ENCODE results near the gene AMPH. TPM values are rescaled to one million over a fixed set of nuclear protein-coding genes. Genes with fewer than 3 reads are reported as not detected.
"Not testable (repeated sequence)": the region's sequence is repeated elsewhere in the genome, so short reads cannot be mapped to it uniquely, and the experiment has no call there.

Gene AMPH
- total RNA-seq, 1 donor from 2014 or later: not detected

DNA sequence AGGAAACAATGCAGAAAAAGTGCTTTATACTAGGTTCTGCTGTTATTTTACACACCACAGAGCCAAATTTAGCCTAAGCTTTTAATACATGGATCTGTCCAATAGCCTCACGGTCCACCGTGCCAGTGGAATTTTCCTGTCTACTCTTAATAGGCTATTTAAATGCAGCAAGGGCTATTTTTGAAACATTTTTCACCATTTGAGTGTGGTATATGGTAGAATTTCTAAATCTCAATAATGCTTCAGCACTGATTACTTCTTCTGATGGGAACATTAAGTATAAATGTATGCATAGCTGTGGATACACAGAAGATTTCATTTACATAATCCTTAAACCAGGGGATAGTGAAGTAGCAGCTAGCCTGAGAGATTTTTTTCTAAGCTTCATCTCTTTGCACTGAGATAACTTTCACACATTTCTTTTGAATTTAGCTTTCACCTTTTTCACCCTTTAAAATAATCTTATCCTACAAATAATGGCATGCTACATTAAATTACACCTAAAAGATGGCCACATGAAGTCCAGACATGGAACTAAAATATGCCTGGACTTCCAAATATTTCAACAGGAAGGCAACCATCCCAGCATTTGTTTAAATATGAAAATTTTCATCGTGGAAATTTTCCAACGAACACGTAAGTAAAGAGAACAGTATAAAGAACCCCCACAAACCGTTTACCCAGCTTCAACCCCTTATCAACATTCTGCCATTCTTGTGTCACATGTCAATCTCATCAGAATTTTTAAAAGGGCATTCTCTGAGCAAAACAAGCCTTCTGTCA is 45.4 kb downstream of the AMPH start:
- no peaks in the 10 kb centered on the region for H3K4me1 Mint-ChIP-seq
- intact Hi-C loops (cut with micrococcal nuclease): no loop called here
- no peak overlapping the region for H3K4me3 Mint-ChIP-seq

DNA sequence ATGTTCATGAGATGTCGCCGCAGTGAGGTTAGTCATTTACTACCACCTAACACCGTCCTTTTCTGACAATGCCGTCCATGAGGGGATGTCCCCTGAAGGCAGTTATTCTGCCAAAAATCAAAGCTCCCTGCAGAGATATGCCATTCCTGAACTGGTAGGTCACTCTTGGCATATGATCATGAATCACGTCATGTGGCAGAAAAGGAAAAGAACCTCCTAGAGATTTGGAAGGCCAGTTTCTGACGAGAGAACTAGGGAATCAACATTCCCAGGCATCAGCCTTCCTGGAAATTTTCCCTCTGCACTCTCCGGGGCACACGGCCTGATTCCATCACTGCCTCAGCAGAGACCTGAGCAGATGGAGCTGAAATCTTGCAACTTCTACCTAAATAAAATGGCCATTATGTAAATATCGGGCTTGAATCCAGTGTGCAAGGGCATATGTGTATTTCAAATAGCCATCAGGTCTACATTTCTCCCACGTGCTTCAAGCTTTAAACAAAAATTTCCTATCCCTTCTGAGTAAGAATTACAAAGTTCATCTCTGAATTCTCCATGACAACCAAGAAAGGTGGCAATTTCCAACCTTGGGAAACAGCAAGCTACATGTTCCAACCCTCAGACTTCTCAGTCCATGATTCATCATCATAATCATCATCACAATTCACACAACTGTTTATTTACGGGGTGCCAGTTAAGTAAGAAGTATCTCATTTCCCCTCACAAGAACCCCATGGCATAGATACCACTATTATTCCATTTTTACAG is 46.5 kb downstream of the AMPH start:
- H3K36me3 Mint-ChIP-seq (ENCODE audit: low read depth): no peaks in the 10 kb centered on the region
- H3K9me3 Mint-ChIP-seq: no peaks in the 10 kb centered on the region
- no peak overlapping the region for H3K27ac Mint-ChIP-seq
- no peaks in the 10 kb centered on the region for H3K4me1 Mint-ChIP-seq
- intact Hi-C loops (cut with micrococcal nuclease): no loop called here
- H3K4me3 Mint-ChIP-seq: no peak overlapping the region
- DNase-seq: no peak
- peaks cover 2% of the 10 kb centered on the region for H3K27me3 Mint-ChIP-seq

More for the DNA sequence above, 45.4 kb downstream of the AMPH start:
- Mint-ChIP-seq H3K9me3 (no peaks in the 10 kb centered on the region), H3K27ac (no peak overlapping the region), H3K36me3 (ENCODE audit: low read depth) (no peaks in the 10 kb centered on the region), H3K27me3 (peaks cover 2% of the 10 kb centered on the region)
- no peak for DNase-seq

DNA sequence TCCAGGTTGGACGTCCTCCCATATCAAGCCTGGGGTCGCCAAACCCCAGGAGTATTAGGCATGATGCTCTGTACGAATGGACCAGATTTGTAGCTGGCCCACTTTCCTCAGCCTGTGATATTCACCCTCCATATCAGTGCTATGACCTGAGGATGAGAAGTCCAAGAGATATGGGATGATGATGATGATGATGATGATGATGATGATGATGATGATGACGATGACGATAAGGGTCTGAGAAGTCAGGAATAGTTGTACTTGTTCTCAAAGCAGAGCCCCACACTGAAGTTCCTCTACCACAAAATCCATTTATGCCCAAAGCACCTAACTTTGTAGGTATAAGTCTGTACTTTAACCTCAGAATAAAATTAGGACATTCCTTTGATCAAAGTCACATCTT is 50.7 kb downstream of the AMPH start:
- Mint-ChIP-seq H3K27me3 (peaks cover 7% of the 10 kb centered on the region), H3K4me1 (no peaks in the 10 kb centered on the region), H3K27ac (no peak overlapping the region), H3K4me3 (no peak overlapping the region), H3K9me3 (peaks cover 9% of the 10 kb centered on the region), H3K36me3 (ENCODE audit: low read depth) (no peaks in the 10 kb centered on the region)
- intact Hi-C loops (cut with micrococcal nuclease): no loop called here
- DNase-seq: no peak

DNA sequence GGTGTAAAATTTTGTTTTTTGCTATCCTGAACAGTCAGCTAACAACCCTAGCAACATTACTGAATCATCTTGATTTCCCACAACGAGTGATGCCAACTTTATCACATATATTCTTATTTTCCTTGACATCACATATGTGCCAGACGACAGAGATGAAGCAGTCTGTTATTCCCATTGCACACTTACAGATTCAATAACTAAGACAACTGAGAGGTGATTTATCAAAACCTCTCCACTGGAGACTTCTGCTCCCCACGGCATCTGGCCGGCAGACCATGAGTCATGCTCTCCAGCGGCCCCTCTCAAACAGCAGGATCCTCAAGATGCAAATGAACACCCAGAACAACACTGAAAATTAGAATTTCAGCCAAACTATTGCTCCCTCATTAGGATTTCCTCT is 57.1 kb downstream of the AMPH start:
- H3K27me3 Mint-ChIP-seq: no peaks in the 10 kb centered on the region
- no peaks in the 10 kb centered on the region for H3K4me1 Mint-ChIP-seq
- DNase-seq: no peak
- intact Hi-C loops (cut with micrococcal nuclease): no loop called here
- peaks cover 10% of the 10 kb centered on the region for H3K9me3 Mint-ChIP-seq
- no peak overlapping the region for H3K27ac Mint-ChIP-seq
- H3K36me3 Mint-ChIP-seq (ENCODE audit: low read depth): no peaks in the 10 kb centered on the region
- no peak overlapping the region for H3K4me3 Mint-ChIP-seq

DNA sequence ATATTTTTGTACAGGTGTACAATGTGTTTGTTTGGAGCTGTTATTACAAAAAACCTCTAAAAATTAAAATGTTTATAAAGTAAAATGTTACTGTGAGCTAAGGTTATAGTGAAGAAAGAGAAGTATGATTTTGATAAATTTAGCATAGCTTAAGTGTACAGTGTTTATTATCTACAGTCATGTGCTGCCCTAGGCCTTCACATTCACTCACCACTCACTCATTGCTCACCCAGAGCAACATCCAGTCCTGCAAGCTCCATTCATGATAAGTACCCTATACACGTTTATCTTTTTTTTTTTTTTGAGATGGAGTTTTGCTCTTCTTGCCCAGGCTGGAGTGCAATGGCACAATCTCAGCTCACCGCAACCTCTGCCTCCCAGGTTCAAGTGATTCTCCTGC is 59.6 kb downstream of the AMPH start:
- H3K36me3 Mint-ChIP-seq (ENCODE audit: low read depth); H3K4me3 Mint-ChIP-seq; H3K9me3 Mint-ChIP-seq; DNase-seq; H3K4me1 Mint-ChIP-seq; H3K27ac Mint-ChIP-seq; H3K27me3 Mint-ChIP-seq; intact Hi-C loops (cut with micrococcal nuclease): not testable (repeated sequence)

DNA sequence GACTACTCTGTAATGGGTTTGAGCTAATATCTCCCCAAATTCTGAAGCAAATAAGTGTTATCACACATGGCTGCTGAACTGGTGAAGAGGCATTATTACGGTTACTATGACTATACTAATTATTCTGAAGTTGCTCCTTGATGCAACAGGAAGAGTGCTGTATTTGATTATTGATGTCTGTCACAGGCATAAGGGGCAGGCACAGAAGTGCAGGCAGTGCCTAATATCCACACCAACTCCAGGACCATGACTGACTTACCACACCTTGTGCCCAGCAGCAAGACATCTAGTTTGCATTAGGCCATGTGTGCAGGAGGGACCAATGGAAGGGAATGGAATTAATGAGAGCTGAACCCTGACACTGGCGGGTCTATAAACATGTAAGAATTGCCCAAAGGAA is 62.7 kb downstream of the AMPH start:
- intact Hi-C loops (cut with micrococcal nuclease): no loop called here
- no peaks in the 10 kb centered on the region for H3K36me3 Mint-ChIP-seq (ENCODE audit: low read depth)
- H3K9me3 Mint-ChIP-seq: no peaks in the 10 kb centered on the region
- H3K4me3 Mint-ChIP-seq: no peak overlapping the region
- H3K27me3 Mint-ChIP-seq: no peaks in the 10 kb centered on the region
- no peaks in the 10 kb centered on the region for H3K4me1 Mint-ChIP-seq
- no peak overlapping the region for H3K27ac Mint-ChIP-seq
- no peak for DNase-seq

DNA sequence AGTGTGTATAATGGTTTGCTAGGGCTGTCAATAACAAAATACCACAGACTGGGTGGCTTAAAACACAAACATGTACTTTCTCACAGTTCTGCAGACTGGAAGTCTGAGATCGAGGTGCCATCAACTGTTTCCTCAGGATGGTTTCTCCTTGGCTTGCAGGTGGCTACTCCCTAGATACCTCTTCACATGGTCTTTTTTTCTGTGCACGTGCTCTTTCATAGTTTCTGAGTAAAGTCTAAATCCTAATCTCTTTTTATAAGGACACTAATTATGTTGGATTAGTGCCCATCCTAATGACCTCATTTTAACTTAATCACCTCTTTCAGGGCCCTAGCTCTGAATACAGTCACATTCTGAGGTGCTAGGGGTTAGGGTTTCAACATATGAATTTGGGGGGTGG is 65.9 kb downstream of the AMPH start:
- H3K27ac Mint-ChIP-seq: no peak overlapping the region
- no peak for DNase-seq
- no peaks in the 10 kb centered on the region for H3K36me3 Mint-ChIP-seq (ENCODE audit: low read depth)
- no peak overlapping the region for H3K4me3 Mint-ChIP-seq
- H3K27me3 Mint-ChIP-seq: no peaks in the 10 kb centered on the region
- H3K9me3 Mint-ChIP-seq: no peaks in the 10 kb centered on the region
- intact Hi-C loops (cut with micrococcal nuclease): no loop called here
- no peaks in the 10 kb centered on the region for H3K4me1 Mint-ChIP-seq

DNA sequence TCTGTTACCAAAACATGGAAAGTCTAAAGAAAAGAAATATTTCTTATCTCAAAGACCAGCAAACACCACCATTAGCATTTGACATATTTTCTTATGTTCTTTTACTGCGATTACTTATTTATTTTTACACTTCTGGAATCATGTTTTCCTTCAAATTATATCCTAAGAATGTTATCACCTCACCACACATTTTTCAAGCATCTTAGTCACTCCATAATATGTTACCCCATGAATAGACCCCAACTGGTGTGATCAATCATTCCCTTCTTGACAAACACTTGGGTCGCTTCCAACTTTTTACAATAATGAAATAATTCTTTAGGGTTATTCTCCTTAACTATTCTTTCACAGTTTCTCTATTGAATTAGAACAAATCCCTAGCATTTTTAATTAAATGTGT is 67.4 kb downstream of the AMPH start:
- Mint-ChIP-seq H3K4me3 (no peak overlapping the region), H3K4me1 (no peaks in the 10 kb centered on the region), H3K27me3 (no peaks in the 10 kb centered on the region), H3K27ac (no peak overlapping the region), H3K9me3 (no peaks in the 10 kb centered on the region), H3K36me3 (ENCODE audit: low read depth) (no peaks in the 10 kb centered on the region)
- no peak for DNase-seq
- intact Hi-C loops (cut with micrococcal nuclease): no loop called here

DNA sequence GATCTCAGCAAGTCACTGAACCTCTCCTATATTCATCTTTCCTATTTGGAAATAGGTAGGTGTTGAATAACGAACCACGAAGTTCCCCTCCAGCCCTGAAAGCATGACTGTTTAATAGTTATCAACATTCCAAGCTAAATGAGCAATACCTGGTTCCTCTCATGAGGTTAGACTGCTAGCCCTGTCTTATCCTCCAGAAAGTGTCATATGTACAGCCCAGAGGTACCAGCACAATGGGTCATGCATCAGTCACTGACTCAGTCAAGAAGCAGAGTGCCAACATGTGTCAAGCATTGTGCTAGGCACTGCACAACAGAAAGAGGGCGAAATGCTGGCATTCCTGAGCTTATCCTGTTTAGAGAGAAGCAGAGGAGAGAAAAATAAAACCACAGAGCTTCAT is 70.0 kb downstream of the AMPH start:
- Mint-ChIP-seq H3K9me3 (no peaks in the 10 kb centered on the region), H3K36me3 (ENCODE audit: low read depth) (no peaks in the 10 kb centered on the region), H3K4me1 (no peaks in the 10 kb centered on the region), H3K4me3 (no peak overlapping the region), H3K27me3 (no peaks in the 10 kb centered on the region), H3K27ac (no peak overlapping the region)
- intact Hi-C loops (cut with micrococcal nuclease): no loop called here
- DNase-seq: no peak

DNA sequence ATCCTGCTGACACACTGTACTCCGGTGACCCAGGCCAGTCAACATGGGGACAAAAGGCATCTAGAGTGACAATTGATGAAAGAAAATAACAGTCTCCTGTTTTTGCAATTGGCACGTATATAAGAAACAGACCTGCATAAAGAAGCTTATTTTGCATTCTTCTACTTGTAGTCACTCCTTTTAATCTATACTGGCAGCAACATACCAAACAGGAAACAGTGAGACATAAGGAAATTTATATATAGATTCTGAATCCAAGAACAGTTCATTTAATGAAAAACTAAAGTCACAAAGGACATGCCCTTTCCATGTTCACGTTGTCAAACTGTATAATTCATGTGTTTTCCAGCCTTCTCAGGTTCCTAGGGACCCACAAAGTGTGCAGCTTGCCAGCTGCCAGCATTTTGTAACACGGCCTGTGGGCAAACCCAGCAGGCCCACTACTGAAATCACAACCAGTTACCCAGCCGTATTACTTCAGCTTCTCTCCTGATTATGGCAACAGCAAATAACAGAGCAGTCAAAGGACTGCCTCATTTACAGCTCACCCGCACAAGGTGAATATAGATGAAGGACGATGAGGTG is 72.3 kb downstream of the AMPH start:
- H3K27me3 Mint-ChIP-seq: no peaks in the 10 kb centered on the region
- H3K36me3 Mint-ChIP-seq (ENCODE audit: low read depth): no peaks in the 10 kb centered on the region
- H3K27ac Mint-ChIP-seq: no peak overlapping the region
- no peaks in the 10 kb centered on the region for H3K9me3 Mint-ChIP-seq
- intact Hi-C loops (cut with micrococcal nuclease): no loop called here
- no peak overlapping the region for H3K4me3 Mint-ChIP-seq
- DNase-seq: no peak
- no peaks in the 10 kb centered on the region for H3K4me1 Mint-ChIP-seq

DNA sequence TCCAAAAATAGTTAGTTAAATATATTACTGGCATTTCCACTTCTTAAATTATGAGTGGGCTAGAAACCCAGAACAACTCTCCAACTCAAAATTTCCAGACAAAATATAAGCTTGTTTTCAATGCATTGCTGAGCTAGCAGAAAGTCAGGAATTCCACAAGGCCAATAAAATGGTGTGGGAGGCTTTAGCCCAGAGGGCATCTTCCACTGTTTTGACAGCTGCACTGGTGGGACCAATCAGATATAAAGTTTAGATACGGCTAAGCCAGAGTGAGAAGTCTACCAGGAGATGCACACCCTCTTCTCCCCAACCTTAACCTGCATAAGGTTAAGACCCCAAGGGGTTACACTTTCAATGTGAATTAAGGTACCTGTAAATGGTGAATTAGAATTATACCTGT is 76.6 kb downstream of the AMPH start:
- Mint-ChIP-seq H3K27ac (no peak overlapping the region), H3K9me3 (no peaks in the 10 kb centered on the region), H3K36me3 (ENCODE audit: low read depth) (no peaks in the 10 kb centered on the region), H3K4me3 (no peak overlapping the region), H3K27me3 (no peaks in the 10 kb centered on the region), H3K4me1 (no peaks in the 10 kb centered on the region)
- DNase-seq: no peak
- intact Hi-C loops (cut with micrococcal nuclease): no loop called here

DNA sequence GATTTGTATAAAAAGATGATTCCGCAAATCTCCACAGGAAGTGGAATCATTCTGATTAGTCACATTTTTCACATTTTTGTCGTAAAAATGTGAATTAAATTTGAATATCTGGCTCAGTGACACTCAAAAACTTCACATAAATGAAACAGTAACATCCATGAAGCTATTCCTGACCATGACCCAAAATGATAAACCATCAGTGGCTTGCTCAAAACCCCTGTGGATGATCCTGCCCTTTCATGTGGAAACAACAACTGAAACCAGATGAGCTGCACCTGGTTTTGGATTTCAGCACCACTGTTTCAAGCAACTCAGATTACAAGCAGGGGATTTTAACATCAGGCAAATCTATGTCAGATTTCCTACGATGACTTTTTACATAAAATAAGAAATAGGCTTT is 80.3 kb downstream of the AMPH start:
- H3K4me1 Mint-ChIP-seq: no peaks in the 10 kb centered on the region
- no peaks in the 10 kb centered on the region for H3K27me3 Mint-ChIP-seq
- H3K27ac Mint-ChIP-seq: no peak overlapping the region
- DNase-seq: no peak
- H3K9me3 Mint-ChIP-seq: no peaks in the 10 kb centered on the region
- intact Hi-C loops (cut with micrococcal nuclease): no loop called here
- no peak overlapping the region for H3K4me3 Mint-ChIP-seq
- no peaks in the 10 kb centered on the region for H3K36me3 Mint-ChIP-seq (ENCODE audit: low read depth)

DNA sequence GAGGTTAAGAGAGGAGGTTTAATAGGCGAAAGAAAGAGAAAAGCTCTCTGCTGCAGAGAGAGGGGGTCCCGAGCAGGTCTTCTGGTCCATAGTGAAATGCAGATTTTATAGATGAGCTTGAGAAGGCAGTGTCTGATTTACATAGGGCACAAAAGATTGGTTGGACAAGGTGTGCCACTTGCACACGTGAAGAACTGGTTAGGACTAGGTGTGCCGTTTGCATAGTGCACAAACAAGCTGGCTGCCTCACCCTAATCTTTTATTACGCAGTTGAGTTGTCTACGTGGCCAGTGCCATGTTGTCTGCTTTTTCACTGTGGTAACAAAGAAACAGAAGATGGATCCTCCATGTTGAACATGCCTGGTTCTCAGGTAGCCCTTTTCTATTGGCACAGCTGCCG is 82.6 kb downstream of the AMPH start:
- no peaks in the 10 kb centered on the region for H3K27me3 Mint-ChIP-seq
- no peaks in the 10 kb centered on the region for H3K4me1 Mint-ChIP-seq
- H3K4me3 Mint-ChIP-seq: no peak overlapping the region
- no peak overlapping the region for H3K27ac Mint-ChIP-seq
- DNase-seq: no peak
- H3K9me3 Mint-ChIP-seq: no peaks in the 10 kb centered on the region
- intact Hi-C loops (cut with micrococcal nuclease): no loop called here
- no peaks in the 10 kb centered on the region for H3K36me3 Mint-ChIP-seq (ENCODE audit: low read depth)

DNA sequence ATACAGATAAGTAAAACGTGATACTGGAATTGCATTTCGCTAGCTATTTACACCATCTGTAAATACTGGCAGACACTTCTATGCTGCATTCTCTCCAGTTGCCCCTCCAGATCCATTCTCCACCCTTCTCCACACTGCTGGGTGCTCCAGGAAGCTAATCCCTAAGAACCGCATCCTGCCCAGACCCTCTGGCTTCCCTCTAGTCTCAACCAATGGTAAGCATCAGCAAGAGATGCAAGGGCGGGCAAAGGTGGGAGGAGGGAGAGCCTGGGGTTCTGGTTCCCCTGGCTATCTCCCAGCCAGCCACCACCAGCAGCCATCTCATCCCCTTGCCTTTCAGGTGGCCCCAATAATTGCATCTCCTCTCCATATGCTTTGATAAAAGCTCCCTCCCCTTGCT is 84.4 kb downstream of the AMPH start:
- no peaks in the 10 kb centered on the region for H3K27me3 Mint-ChIP-seq
- intact Hi-C loops (cut with micrococcal nuclease): no loop called here
- no peaks in the 10 kb centered on the region for H3K36me3 Mint-ChIP-seq (ENCODE audit: low read depth)
- H3K9me3 Mint-ChIP-seq: no peaks in the 10 kb centered on the region
- no peaks in the 10 kb centered on the region for H3K4me1 Mint-ChIP-seq
- no peak overlapping the region for H3K4me3 Mint-ChIP-seq
- H3K27ac Mint-ChIP-seq: no peak overlapping the region
- no peak for DNase-seq

Measured in activated CD4-positive, alpha-beta T cell treated with anti-CD3 and anti-CD28 coated beads, Interleukin-2, amount 10 ng/mL, durations not matched to agents 24 days and 14 days (primary cell).